Skeletal muscle cell (primary cell): ENCODE data around the gene FOXO1.

Experiments
- DNase-seq: peaks from one replicate; pipeline ENCODE4 v3.0.0-alpha.2; 2010; ENCODE audit warnings: low read depth
- H3K4me3 ChIP-seq: 2 replicates; pipeline ENCODE4 v1.5.1; 2011; ENCODE audit warnings: low read depth, mild to moderate bottlenecking, control low read depth, low read length, moderate library complexity

The FOXO1 gene

GRCh38 chr13:40563350-40564125 lies 102.9 kb downstream of the FOXO1 start:
- no peak overlapping the region for H3K4me3 ChIP-seq
- DNase-seq = no peak

- no peak for DNase-seq
- H3K4me3 ChIP-seq = no peak overlapping the region
Observed at GRCh38 chr13:40562975-40563349, 103.5 kb downstream of the FOXO1 start.

- H3K4me3 ChIP-seq = no peak overlapping the region
- DNase-seq = no peak
Observed at GRCh38 chr13:40559915-40560314, 106.5 kb downstream of the FOXO1 start.

- no peak for DNase-seq
- no peak overlapping the region for H3K4me3 ChIP-seq
Observed at GRCh38 chr13:40558656-40559055, 107.8 kb downstream of the FOXO1 start.

GRCh38 chr13:40556453-40556852 lies 110.0 kb downstream of the FOXO1 start:
- no peak overlapping the region for H3K4me3 ChIP-seq
- no peak for DNase-seq

- DNase-seq = no peak
- H3K4me3 ChIP-seq = no peak overlapping the region
Observed at GRCh38 chr13:40553356-40553755, 113.1 kb downstream of the FOXO1 start.

- no peak for DNase-seq
- H3K4me3 ChIP-seq = no peak overlapping the region
Observed at GRCh38 chr13:40552895-40553294, 113.5 kb downstream of the FOXO1 start.

- H3K4me3 ChIP-seq = no peak overlapping the region
- DNase-seq = no peak
Observed at GRCh38 chr13:40550130-40550529, 116.3 kb downstream of the FOXO1 start.

- no peak overlapping the region for H3K4me3 ChIP-seq
- no peak for DNase-seq
Observed at GRCh38 chr13:40549500-40550094, 116.8 kb downstream of the FOXO1 start.

- DNase-seq = no peak
- H3K4me3 ChIP-seq = no peak overlapping the region
Observed at GRCh38 chr13:40547591-40548315, 118.7 kb downstream of the FOXO1 start.

- no peak for DNase-seq
Observed at GRCh38 chr13:40546047-40546446, 120.4 kb downstream of the FOXO1 start.

GRCh38 chr13:40540328-40541044 lies 126.0 kb downstream of the FOXO1 start:
- H3K4me3 ChIP-seq = no peak overlapping the region
- peak; percentile 36 for DNase-seq

More at GRCh38 chr13:40546047-40546446, 120.4 kb downstream of the FOXO1 start:
- H3K4me3 ChIP-seq = no peak overlapping the region

GRCh38 chr13:40539576-40540327 lies 126.7 kb downstream of the FOXO1 start:
- DNase-seq = no peak
- no peak overlapping the region for H3K4me3 ChIP-seq

GRCh38 chr13:40537146-40537895 lies 129.1 kb downstream of the FOXO1 start:
- no peak for DNase-seq
- H3K4me3 ChIP-seq = no peak overlapping the region

- DNase-seq = no peak
Observed at GRCh38 chr13:40536443-40537113, 129.9 kb downstream of the FOXO1 start.

GRCh38 chr13:40535345-40535836 lies 131.1 kb downstream of the FOXO1 start:
- H3K4me3 ChIP-seq = no peak overlapping the region
- no peak for DNase-seq

More at GRCh38 chr13:40536443-40537113, 129.9 kb downstream of the FOXO1 start:
- no peak overlapping the region for H3K4me3 ChIP-seq

- no peak for DNase-seq
Observed at GRCh38 chr13:40534456-40534855, 132.0 kb downstream of the FOXO1 start.

GRCh38 chr13:40533072-40533471 lies 133.4 kb downstream of the FOXO1 start:
- DNase-seq = no peak
- H3K4me3 ChIP-seq = no peak overlapping the region

More at GRCh38 chr13:40534456-40534855, 132.0 kb downstream of the FOXO1 start:
- no peak overlapping the region for H3K4me3 ChIP-seq
